KG1 (cell line): Measurements from ENCODE around the gene SNX17.
A peak's percentile ranks its signal among the peaks of the same experiment; 100 is the strongest.

Experiments
- DNase-seq: peaks from one replicate; lab custom pipeline; 2025; lab: John Stamatoyannopoulos, UW

Gene SNX17

GRCh38 chr2:27363933-27364332 lies 6.5 kb upstream of the SNX17 start:
- DNase-seq = no peak

- DNase-seq = no peak
Observed at GRCh38 chr2:27369471-27370025, 868 bp upstream of the SNX17 start.

- DNase-seq = peak; percentile 21
Observed at GRCh38 chr2:27370816-27371620, 602 bp downstream of the SNX17 start.

GRCh38 chr2:27372937-27373336 lies 2.5 kb downstream of the SNX17 start:
- DNase-seq = no peak

- DNase-seq = no peak
Observed at GRCh38 chr2:27373567-27373966, 3.2 kb downstream of the SNX17 start.

GRCh38 chr2:27375513-27376099 lies 5.2 kb downstream of the SNX17 start:
- DNase-seq = no peak

- DNase-seq = no peak
Observed at GRCh38 chr2:27376151-27376865, 5.9 kb downstream of the SNX17 start.

GRCh38 chr2:27376866-27377617 lies 6.6 kb downstream of the SNX17 start:
- DNase-seq = no peak

GRCh38 chr2:27377618-27378095 lies 7.2 kb downstream of the SNX17 start:
- no peak for DNase-seq

- DNase-seq = no peak
Observed at GRCh38 chr2:27378096-27378808, 7.8 kb downstream of the SNX17 start.

GRCh38 chr2:27378809-27379290 lies 8.4 kb downstream of the SNX17 start:
- DNase-seq = no peak

GRCh38 chr2:27379383-27379835 lies 9.0 kb downstream of the SNX17 start:
- DNase-seq = no peak

- no peak for DNase-seq
Observed at GRCh38 chr2:27379836-27380625, 9.6 kb downstream of the SNX17 start.

- peak; percentile 88 for DNase-seq
Observed at GRCh38 chr2:27380626-27381545, 10.5 kb downstream of the SNX17 start, which contains the start of gene ZNF513. Gene ZNF513, minus strand, starts transcription at chr2:27380734. Its CDS starts 208 bp downstream, at chr2:27380526.

GRCh38 chr2:27381577-27382181 lies 11.3 kb downstream of the SNX17 start:
- no peak for DNase-seq

- DNase-seq = no peak
Observed at GRCh38 chr2:27390822-27391679, 20.6 kb downstream of the SNX17 start.

GRCh38 chr2:27393225-27393624 lies 22.8 kb downstream of the SNX17 start:
- no peak for DNase-seq
